Activated CD4-positive, alpha-beta T cell treated with anti-CD3 and anti-CD28 coated beads for 36 hours (primary cell): ENCODE results near the gene CREBBP. TPM values are rescaled to one million over a fixed set of nuclear protein-coding genes. Genes with fewer than 3 reads are reported as not detected.
A peak's percentile ranks its signal among the peaks of the same experiment; 100 is the strongest.

Experiments used
- ATAC-seq: fragments of 200-7000 bp; cut with Tn5 transposase; one replicate; pipeline ENCODE4 v1.10.0; 2021; ENCODE audit warnings: mild to moderate bottlenecking, moderate library complexity
- CTCF ChIA-PET: fragments of 350-600 bp; sonication (Branson Sonifier 250); formaldehyde crosslinking; loops from one replicate; lab custom pipeline; 2021; ENCODE audit warnings: antibody characterized with exemption; lab: Charles Lee
- POLR2A ChIA-PET: fragments of 350-600 bp; sonication (Branson Sonifier 250); formaldehyde crosslinking; loops from one replicate; lab custom pipeline; 2021; ENCODE audit warnings: antibody characterized with exemption, inconsistent platforms; lab: Charles Lee
- DNase-seq: peaks from one replicate; pipeline ENCODE4 v3.0.0-alpha.2; 2020
- H3K27ac Mint-ChIP-seq: one replicate; pipeline ENCODE4 v1.8.0; 2021; ENCODE audit warnings: mixed read lengths
- H3K27me3 Mint-ChIP-seq: one replicate; pipeline ENCODE4 v1.8.0; 2021; ENCODE audit warnings: mixed read lengths
- H3K36me3 Mint-ChIP-seq: one replicate; pipeline ENCODE4 v1.8.0; 2021; ENCODE audit warnings: low read depth, mixed read lengths
- H3K4me1 Mint-ChIP-seq: one replicate; pipeline ENCODE4 v1.8.0; 2021; ENCODE audit warnings: mixed read lengths
- H3K4me3 Mint-ChIP-seq: one replicate; pipeline ENCODE4 v1.8.0; 2021; ENCODE audit warnings: mild to moderate bottlenecking, moderate library complexity, mixed read lengths
- H3K9me3 Mint-ChIP-seq: one replicate; pipeline ENCODE4 v1.8.0; 2021; ENCODE audit warnings: low read depth, mixed read lengths
- intact Hi-C, 2 experiments: fragments of 100-400 bp; cut with DNase I in 1 of 2; cut with micrococcal nuclease in 1 of 2; formaldehyde crosslinking; loops; one replicate each; pipeline versions ENCODE4 v1.14.2 to v1.15.1; 2022 to 2024; cut with DNase I, micrococcal nuclease
- total RNA-seq, 2 experiments: library from RNA; stranded (reverse); gene quantifications; one replicate each; pipeline ENCODE4 v1.2.3, GENCODE V29; 2021

Gene CREBBP
- total RNA-seq, 2 experiments from 2014 or later, result 28.1 to 37.4 TPM

DNA sequence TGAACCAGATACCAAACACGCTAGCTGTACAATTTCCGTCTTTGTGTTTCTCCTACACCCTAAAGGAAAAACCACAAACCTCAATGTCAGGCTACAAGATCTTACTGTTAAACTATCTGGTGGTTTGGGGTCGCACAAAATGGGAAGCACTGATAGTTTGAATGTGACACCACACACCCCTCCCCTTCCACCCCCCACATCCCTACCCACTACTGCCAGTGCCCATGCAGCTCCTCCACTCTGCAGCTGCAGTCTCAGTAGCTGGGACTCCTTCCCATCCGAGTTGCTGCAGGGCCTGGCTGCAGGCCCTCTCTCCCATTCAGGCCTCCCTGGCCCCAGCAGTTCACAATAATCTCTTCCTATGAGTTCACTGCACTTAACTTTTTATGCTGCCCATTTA, 181.6 kb downstream of the CREBBP start:
- Mint-ChIP-seq H3K9me3 (no peaks in the 10 kb centered on the region), H3K4me3 (no peak overlapping the region), H3K4me1 (peaks cover 6% of the 10 kb centered on the region), H3K27ac (no peak overlapping the region), H3K27me3 (no peaks in the 10 kb centered on the region), H3K36me3 (peaks cover 30% of the 10 kb centered on the region)
- ChIA-PET POLR2A (interaction anchor here (0.6 kb wide), 1 partner anchor 158 kb away, joined by 3 read pairs; no protein-coding TSS in a partner anchor), CTCF (interaction anchor here (0.9 to 1.0 kb wide), 2 partner anchors 9 to 555 kb away, joined by 3 to 4 read pairs; no protein-coding TSS in a partner anchor)
- intact Hi-C loops, result no loop called here
- ATAC-seq (no peak), DNase-seq (no peak)

- POLR2A ChIA-PET, result interaction anchor here (0.7 kb wide), 1 partner anchor 467 kb away, joined by 3 read pairs; no protein-coding TSS in a partner anchor
Measured at GRCh38 chr16:3696425-3697218, 183.9 kb downstream of the CREBBP start.

DNA sequence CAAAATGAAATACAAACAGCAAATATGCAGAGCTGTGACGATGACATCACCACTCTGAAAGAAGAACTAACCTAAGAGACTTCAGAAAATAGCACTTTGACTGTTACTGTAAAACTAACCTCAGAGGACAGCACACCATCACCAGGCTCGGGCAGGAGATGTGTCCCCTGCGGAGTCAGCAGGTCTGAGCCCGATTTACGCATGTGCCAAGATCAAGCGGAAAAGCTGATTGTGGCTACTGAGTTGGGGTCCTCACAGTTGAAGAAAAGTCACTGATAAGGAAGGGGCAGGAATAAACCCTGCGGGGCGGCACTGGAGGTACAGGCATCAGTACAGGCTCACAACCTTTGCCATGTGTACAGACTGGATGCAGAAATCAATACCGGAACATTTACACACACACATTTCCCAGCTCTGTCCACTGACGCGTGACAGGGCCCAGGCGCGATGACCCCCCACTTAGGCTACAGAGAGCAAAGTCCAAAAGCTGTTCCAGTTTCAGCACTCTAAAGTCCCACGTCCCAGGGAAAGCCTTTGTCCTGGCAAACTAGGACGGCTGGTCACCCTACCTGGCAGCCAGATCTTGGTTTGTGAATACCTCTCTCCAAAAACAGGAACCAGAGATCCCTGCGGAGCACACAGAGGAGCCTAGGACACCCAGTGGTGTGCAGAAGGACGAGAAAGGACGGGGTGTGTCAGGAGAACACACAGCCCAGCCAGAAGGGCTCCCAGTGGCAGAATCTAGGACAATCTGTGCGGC, 184.7 kb downstream of the CREBBP start:
- Mint-ChIP-seq H3K4me3 (no peak overlapping the region), H3K27ac (no peak overlapping the region), H3K9me3 (no peaks in the 10 kb centered on the region), H3K4me1 (peaks cover 8% of the 10 kb centered on the region), H3K36me3 (peaks cover 23% of the 10 kb centered on the region), H3K27me3 (no peaks in the 10 kb centered on the region)
- ATAC-seq (no peak), DNase-seq (no peak)
- ChIA-PET POLR2A (no interaction called here), CTCF (interaction anchor here (0.7 to 1.2 kb wide), 4 partner anchors 11 to 22 kb away, joined by 3 to 4 read pairs (median 4); partner anchors contain the start of gene TRAP1)
- intact Hi-C loops, result no loop called here

More at GRCh38 chr16:3696425-3697218, 183.9 kb downstream of the CREBBP start:
- Mint-ChIP-seq H3K36me3 (peaks cover 24% of the 10 kb centered on the region), H3K9me3 (no peaks in the 10 kb centered on the region), H3K4me3 (no peak overlapping the region), H3K27me3 (no peaks in the 10 kb centered on the region), H3K27ac (no peak overlapping the region), H3K4me1 (peaks cover 6% of the 10 kb centered on the region)
- CTCF ChIA-PET, result interaction anchor here (1.0 to 1.2 kb wide), 2 partner anchors 12 to 21 kb away, joined by 3 to 4 read pairs; partner anchors contain the start of gene TRAP1
- ATAC-seq (no peak), DNase-seq (no peak)
- intact Hi-C loops, result no loop called here

- no peaks in the 10 kb centered on the region for H3K9me3 Mint-ChIP-seq
- ATAC-seq (no peak), DNase-seq (no peak)
- intact Hi-C loops, result no loop called here
- peaks cover 29% of the 10 kb centered on the region for H3K36me3 Mint-ChIP-seq
- ChIA-PET POLR2A (interaction anchor here (0.6 kb wide), 1 partner anchor 15 kb away, joined by 3 read pairs; no protein-coding TSS in a partner anchor), CTCF (no interaction called here)
- peaks cover 8% of the 10 kb centered on the region for H3K4me1 Mint-ChIP-seq
- H3K27ac Mint-ChIP-seq, result no peak overlapping the region
- no peak overlapping the region for H3K4me3 Mint-ChIP-seq
- H3K27me3 Mint-ChIP-seq, result no peaks in the 10 kb centered on the region
Measured at GRCh38 chr16:3694051-3694450, 186.5 kb downstream of the CREBBP start.

DNA sequence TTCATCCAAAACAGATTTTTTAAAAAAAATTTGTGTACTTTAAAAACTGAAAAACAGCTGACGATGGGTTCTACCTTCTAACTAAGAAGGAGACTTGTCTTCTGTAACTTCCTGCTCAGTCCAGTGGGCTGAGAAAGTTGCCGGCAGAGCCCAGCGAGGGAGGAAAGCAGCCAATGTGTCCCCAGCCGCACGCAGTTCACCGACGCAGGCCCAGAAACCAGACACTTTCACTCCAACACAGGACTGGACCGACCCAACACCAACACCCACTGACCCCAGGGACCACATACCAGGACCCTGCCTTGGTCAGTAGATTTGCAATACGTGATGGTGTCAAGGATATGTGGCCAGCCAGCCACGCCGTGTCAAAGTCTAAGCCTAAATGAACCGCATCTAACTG, 188.8 kb downstream of the CREBBP start:
- H3K4me1 Mint-ChIP-seq, result peaks cover 7% of the 10 kb centered on the region
- DNase-seq, result no peak
- intact Hi-C loops, result loop anchor here in 1 of 2 experiments (2.0 kb wide), 1 partner anchor 187 kb away; no protein-coding TSS in a partner anchor
- no peak overlapping the region for H3K4me3 Mint-ChIP-seq
- POLR2A ChIA-PET, result no interaction called here
- no peaks in the 10 kb centered on the region for H3K27me3 Mint-ChIP-seq
- no peaks in the 10 kb centered on the region for H3K9me3 Mint-ChIP-seq
- CTCF ChIA-PET, result interaction anchor here (0.6 to 1.5 kb wide), 7 partner anchors 9 to 679 kb away, joined by 3 to 4 read pairs (median 3); no protein-coding TSS in a partner anchor
- no peak overlapping the region for H3K27ac Mint-ChIP-seq
- H3K36me3 Mint-ChIP-seq, result peaks cover 42% of the 10 kb centered on the region
- no peak for ATAC-seq

DNA sequence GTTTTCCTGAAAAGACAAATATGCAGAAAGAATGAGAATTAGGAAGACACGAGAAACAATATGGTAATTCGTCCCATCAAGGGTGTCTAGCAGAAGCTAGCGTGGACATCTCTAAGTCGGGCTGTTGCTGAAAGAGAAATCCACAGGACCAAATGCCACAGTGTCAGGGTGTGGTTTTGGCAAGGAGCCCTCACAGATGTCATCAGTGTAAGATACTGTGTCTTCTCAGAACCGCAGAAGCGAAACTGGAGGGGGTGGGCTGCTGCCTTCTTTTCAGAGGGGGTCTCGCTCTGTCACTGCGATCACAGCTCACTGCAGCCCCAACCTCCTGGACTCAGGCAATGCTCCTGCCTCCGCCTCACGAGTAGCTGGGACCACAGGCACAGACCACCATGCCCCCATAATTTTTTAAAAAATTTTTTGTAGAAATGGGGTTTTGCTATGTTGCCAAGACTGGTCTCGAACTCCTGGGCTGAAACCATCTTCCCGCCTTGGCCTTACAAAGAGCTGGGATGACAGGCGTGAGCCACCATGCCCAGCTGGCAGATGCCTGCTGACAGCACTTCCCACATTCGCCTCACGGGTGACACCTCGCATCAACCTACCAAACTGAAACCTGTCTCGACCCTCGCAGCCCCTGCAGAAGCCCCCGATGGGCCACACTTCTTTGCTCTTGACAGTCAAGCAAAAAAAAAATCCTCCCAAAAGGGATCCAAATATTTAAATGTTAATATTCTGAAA, 189.4 kb downstream of the CREBBP start:
- no peak overlapping the region for H3K4me3 Mint-ChIP-seq
- peaks cover 7% of the 10 kb centered on the region for H3K4me1 Mint-ChIP-seq
- H3K27ac Mint-ChIP-seq, result no peak overlapping the region
- H3K27me3 Mint-ChIP-seq, result no peaks in the 10 kb centered on the region
- H3K9me3 Mint-ChIP-seq, result no peaks in the 10 kb centered on the region
- H3K36me3 Mint-ChIP-seq, result peaks cover 44% of the 10 kb centered on the region
- intact Hi-C loops, result loop anchor here (1.0 to 2.0 kb wide), 3 partner anchors 188 to 563 kb away; partner anchors contain the start of gene CREBBP (in 1 of the 2)
- CTCF ChIA-PET, result interaction anchor here (0.6 to 1.5 kb wide), 10 partner anchors 9 to 679 kb away, joined by 3 to 4 read pairs (median 3); no protein-coding TSS in a partner anchor
- ATAC-seq (no peak), DNase-seq (no peak)
- POLR2A ChIA-PET, result no interaction called here

- peak; percentile 90 for DNase-seq
- peaks cover 47% of the 10 kb centered on the region for H3K36me3 Mint-ChIP-seq
- peak; percentile 99 for ATAC-seq
- ChIA-PET CTCF (interaction anchor here (0.6 to 1.6 kb wide), 9 partner anchors 8 to 354 kb away, joined by 3 to 9 read pairs (median 3); no protein-coding TSS in a partner anchor), POLR2A (no interaction called here)
- no peak overlapping the region for H3K27ac Mint-ChIP-seq
- H3K4me3 Mint-ChIP-seq, result no peak overlapping the region
- no peaks in the 10 kb centered on the region for H3K9me3 Mint-ChIP-seq
- no peaks in the 10 kb centered on the region for H3K27me3 Mint-ChIP-seq
- peaks cover 7% of the 10 kb centered on the region for H3K4me1 Mint-ChIP-seq
- intact Hi-C loops, result loop anchor here (1.0 to 2.0 kb wide), 3 partner anchors 188 to 564 kb away; partner anchors contain the start of gene CREBBP (in 1 of the 2)
Measured at GRCh38 chr16:3690470-3690928, 190.0 kb downstream of the CREBBP start.

DNA sequence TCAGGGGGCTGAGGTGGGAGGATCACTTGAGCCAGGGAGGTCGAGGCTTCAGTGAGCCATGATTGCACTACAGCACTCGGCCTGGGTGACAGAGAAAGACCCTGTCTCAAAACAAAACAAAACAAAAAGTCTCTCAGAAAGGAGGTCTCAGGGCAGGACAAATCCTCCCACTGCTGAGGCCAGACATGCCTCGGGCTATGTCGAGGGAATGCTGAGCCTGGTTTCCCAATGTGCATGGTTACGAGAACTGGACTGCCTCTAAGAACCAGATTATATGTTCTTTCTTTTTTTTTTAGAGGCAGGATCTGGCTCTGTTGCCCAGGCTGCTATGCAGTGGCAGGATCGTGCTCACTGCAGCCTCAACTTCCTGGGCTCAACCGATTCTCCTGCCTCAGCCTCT, 190.8 kb downstream of the CREBBP start:
- peaks cover 44% of the 10 kb centered on the region for H3K36me3 Mint-ChIP-seq
- H3K27ac Mint-ChIP-seq, result no peak overlapping the region
- peaks cover 7% of the 10 kb centered on the region for H3K4me1 Mint-ChIP-seq
- no peaks in the 10 kb centered on the region for H3K9me3 Mint-ChIP-seq
- no peaks in the 10 kb centered on the region for H3K27me3 Mint-ChIP-seq
- ChIA-PET CTCF (interaction anchor here (0.6 to 1.6 kb wide), 6 partner anchors 9 to 355 kb away, joined by 3 to 9 read pairs (median 4); no protein-coding TSS in a partner anchor), POLR2A (interaction anchor here (0.7 kb wide), 1 partner anchor 185 kb away, joined by 4 read pairs; no protein-coding TSS in a partner anchor)
- H3K4me3 Mint-ChIP-seq, result no peak overlapping the region
- ATAC-seq (no peak), DNase-seq (no peak)
- intact Hi-C loops, result loop anchor here (1.0 to 2.0 kb wide), 3 partner anchors 189 to 565 kb away; partner anchors contain the start of gene CREBBP (in 1 of the 2)

DNA sequence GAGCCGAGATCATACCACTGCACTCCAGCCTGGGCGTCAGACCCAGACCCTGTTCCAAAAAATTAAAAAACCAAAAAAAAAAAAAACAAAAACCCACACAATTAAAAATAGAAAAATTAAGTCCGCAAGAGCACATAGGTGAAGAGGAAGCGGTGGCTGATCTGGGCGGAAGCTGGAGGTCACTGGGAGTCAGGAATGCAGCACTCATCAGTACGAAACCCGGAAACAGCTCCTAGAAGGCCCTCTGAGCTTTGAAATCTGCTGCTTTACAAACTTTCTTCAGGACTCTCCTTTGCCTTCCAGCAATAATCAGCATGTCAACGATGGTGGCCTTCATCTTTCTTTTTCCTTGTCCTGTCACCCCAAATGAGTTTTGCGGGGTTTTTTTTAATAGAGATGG, 192.7 kb downstream of the CREBBP start:
- ATAC-seq (no peak), DNase-seq (no peak)
- no peaks in the 10 kb centered on the region for H3K27me3 Mint-ChIP-seq
- POLR2A ChIA-PET, result no interaction called here
- CTCF ChIA-PET, result interaction anchor here (0.6 kb wide), 1 partner anchor 196 kb away, joined by 4 read pairs; no protein-coding TSS in a partner anchor
- no peak overlapping the region for H3K4me3 Mint-ChIP-seq
- peaks cover 52% of the 10 kb centered on the region for H3K36me3 Mint-ChIP-seq
- no peaks in the 10 kb centered on the region for H3K9me3 Mint-ChIP-seq
- no peak overlapping the region for H3K27ac Mint-ChIP-seq
- intact Hi-C loops, result no loop called here
- H3K4me1 Mint-ChIP-seq, result peaks cover 7% of the 10 kb centered on the region

GRCh38 chr16:3687021-3687420, 193.5 kb downstream of the CREBBP start:
- DNase-seq (no peak), ATAC-seq (no peak)
- CTCF ChIA-PET, result no interaction called here
- Mint-ChIP-seq H3K4me1 (peaks cover 7% of the 10 kb centered on the region), H3K36me3 (peaks cover 55% of the 10 kb centered on the region), H3K27me3 (no peaks in the 10 kb centered on the region), H3K9me3 (no peaks in the 10 kb centered on the region), H3K27ac (no peak overlapping the region), H3K4me3 (no peak overlapping the region)
- POLR2A ChIA-PET, result no interaction called here
- intact Hi-C loops, result no loop called here
